ENCODE data around the gene SIVA1. TPM values are rescaled to one million over a fixed set of nuclear protein-coding genes. Genes with fewer than 3 reads are reported as not detected.
A peak's percentile ranks its signal among the peaks of the same experiment; 100 is the strongest.

The SIVA1 gene
- polyA plus RNA-seq, 3 donors: 102 to 193 (median 156) TPM

DNA sequence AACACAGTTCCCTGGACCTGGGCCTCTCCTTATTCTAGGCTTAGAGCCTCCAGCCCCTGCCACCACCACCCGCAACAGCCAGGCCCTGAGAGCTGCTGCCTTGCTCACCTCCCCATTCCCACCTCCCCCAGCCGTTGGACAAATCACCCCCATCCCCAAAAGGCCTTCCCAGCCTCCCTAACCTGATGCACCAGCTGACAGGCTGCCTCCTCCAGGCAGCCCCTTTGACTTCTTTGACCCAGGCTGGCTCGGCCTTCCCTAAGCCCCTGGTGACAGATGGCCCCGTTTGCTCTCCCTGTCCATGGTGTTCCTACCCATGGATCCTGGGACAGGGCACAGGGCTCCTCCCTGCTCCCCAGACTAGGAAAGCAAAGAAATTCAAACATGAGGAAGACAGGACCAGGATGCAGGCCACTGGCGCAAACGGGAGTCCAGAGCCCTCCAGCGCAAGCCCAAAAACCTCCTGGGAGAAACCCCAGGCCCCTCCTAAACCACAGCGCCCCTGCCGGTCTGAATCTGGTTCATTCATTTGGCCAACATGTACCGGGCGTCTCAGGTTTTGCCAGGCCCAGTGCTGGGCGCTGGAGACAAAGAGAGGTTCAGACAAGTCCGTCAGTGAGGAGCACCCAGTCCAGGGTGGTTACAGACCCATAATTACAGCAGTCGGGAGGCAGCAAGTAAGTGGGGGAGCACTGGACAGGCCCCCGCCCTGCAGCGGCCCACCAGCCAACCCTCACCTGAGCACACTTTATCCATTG lies 40.2 kb downstream of the SIVA1 start:
- Histone ChIP-seq H3K27ac (ENCODE audit: low read depth in 1 of 2, low read length in 2 of 2) (peak overlapping the region in 1 of 2 donors; percentile 63), H4K20me1 (ENCODE audit: insufficient read depth, low read length) (peaks cover 59% of the 10 kb centered on the region), H3K4me1 (ENCODE audit: control insufficient read depth in 1 of 2, insufficient read depth in 2 of 2, low read length in 2 of 2) (peaks cover 33 to 44% of the 10 kb centered on the region in 2 donors), H3K79me2 (ENCODE audit: insufficient read depth, low read length) (peaks cover 67% of the 10 kb centered on the region), H3K9me3 (replicated peaks in 1 of 2; ENCODE audit: control insufficient read depth in 1 of 2, insufficient read depth in 1 of 2, low read length in 2 of 2) (no peaks in the 10 kb centered on the region), H3K27me3 (ENCODE audit: control insufficient read depth in 2 of 2, insufficient read depth in 2 of 2, low read length in 2 of 2) (peaks cover 0 to 12% of the 10 kb centered on the region in 2 donors), H2AFZ (ENCODE audit: insufficient read depth, low read depth, low read length, poor library complexity, severe bottlenecking) (no peak overlapping the region), H3K4me2 (replicated peaks; ENCODE audit: extremely low read depth, low read length, poor library complexity, severe bottlenecking) (peak overlapping the region; percentile 96), H3K4me3 (replicated peaks in 1 of 3; ENCODE audit: low read depth in 2 of 3, low read length in 3 of 3) (peak overlapping the region in 1 of 3 experiments; percentile 90), H3K36me3 (replicated peaks in 1 of 2; ENCODE audit: control insufficient read depth in 1 of 2, insufficient read depth in 2 of 2, low read length in 2 of 2) (peaks cover 24 to 33% of the 10 kb centered on the region in 2 donors), H3K9ac (ENCODE audit: insufficient read depth, low read length, poor library complexity, severe bottlenecking) (no peak overlapping the region)
- H3K27me3 Mint-ChIP-seq (ENCODE audit: low read depth in 3 of 3): peaks cover 2 to 21% (median 7%) of the 10 kb centered on the region in 3 donors
- peaks cover 0 to 2% (median 0%) of the 10 kb centered on the region in 7 donors for H3K9me3 Mint-ChIP-seq
- peak overlapping the region in 1 of 2 donors; percentile 97 for H3K4me3 Mint-ChIP-seq
- TF ChIP-seq, protein P1, sequence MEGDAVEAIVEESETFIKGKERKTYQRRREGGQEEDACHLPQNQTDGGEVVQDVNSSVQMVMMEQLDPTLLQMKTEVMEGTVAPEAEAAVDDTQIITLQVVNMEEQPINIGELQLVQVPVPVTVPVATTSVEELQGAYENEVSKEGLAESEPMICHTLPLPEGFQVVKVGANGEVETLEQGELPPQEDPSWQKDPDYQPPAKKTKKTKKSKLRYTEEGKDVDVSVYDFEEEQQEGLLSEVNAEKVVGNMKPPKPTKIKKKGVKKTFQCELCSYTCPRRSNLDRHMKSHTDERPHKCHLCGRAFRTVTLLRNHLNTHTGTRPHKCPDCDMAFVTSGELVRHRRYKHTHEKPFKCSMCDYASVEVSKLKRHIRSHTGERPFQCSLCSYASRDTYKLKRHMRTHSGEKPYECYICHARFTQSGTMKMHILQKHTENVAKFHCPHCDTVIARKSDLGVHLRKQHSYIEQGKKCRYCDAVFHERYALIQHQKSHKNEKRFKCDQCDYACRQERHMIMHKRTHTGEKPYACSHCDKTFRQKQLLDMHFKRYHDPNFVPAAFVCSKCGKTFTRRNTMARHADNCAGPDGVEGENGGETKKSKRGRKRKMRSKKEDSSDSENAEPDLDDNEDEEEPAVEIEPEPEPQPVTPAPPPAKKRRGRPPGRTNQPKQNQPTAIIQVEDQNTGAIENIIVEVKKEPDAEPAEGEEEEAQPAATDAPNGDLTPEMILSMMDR (IDR thresholded peaks at IDR 0.05): no peak
- intact Hi-C loops (cut with micrococcal nuclease): loop anchor here in 1 of 2 donors (10.0 kb wide), 1 partner anchor 192 kb away; the partner anchor contains the start of gene CLBA1
- H3K4me1 Mint-ChIP-seq: peaks cover 47% of the 10 kb centered on the region
- peaks cover 18 to 45% of the 10 kb centered on the region in 2 donors for H3K36me3 Mint-ChIP-seq
- H3K27ac Mint-ChIP-seq: peak overlapping the region in 3 of 7 donors; percentile 11 to 87 (median 82)
- no peak for DNase-seq
- 95% methylated on average over 15 of the region's 16 CpGs for WGBS (ENCODE audit: insufficient coverage)

DNA sequence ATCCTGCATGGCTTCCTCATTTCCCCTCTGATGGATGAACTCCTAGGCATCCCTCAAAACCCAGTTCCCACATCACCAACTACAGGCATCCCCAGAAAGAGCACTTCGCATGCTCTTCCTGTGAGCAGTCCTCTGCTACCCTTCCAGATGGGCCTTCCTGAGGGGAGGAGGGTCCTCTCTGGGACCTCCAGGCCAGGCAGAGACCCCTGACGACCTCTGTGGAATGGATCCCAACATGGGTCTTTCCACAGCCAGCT lies 40.7 kb downstream of the SIVA1 start:
- Mint-ChIP-seq H3K9me3 (peaks cover 0 to 2% (median 0%) of the 10 kb centered on the region in 7 donors), H3K4me1 (peaks cover 42% of the 10 kb centered on the region), H3K4me3 (peak overlapping the region; percentile 94 to 97), H3K36me3 (peaks cover 18 to 42% of the 10 kb centered on the region in 2 donors), H3K27ac (peak overlapping the region in 2 of 7 donors; percentile 11 to 87), H3K27me3 (ENCODE audit: low read depth in 3 of 3) (peaks cover 7 to 26% (median 10%) of the 10 kb centered on the region in 3 donors)
- DNase-seq: no peak
- H3K4me3 ChIP-seq (replicated peaks in 1 of 3; ENCODE audit: low read depth in 2 of 3, low read length in 3 of 3): peak overlapping the region in 1 of 3 experiments; percentile 90
- intact Hi-C loops (cut with micrococcal nuclease): loop anchor here in 1 of 2 donors (10.0 kb wide), 1 partner anchor 191 kb away; the partner anchor contains the start of gene CLBA1
- H3K79me2 ChIP-seq (ENCODE audit: insufficient read depth, low read length): peaks cover 62% of the 10 kb centered on the region
- peaks cover 24 to 33% of the 10 kb centered on the region in 2 donors for H3K36me3 ChIP-seq (replicated peaks in 1 of 2; ENCODE audit: control insufficient read depth in 1 of 2, insufficient read depth in 2 of 2, low read length in 2 of 2)
- H3K27me3 ChIP-seq (ENCODE audit: control insufficient read depth in 2 of 2, insufficient read depth in 2 of 2, low read length in 2 of 2): peaks cover 0 to 17% of the 10 kb centered on the region in 2 donors
- H3K9me3 ChIP-seq (replicated peaks in 1 of 2; ENCODE audit: control insufficient read depth in 1 of 2, insufficient read depth in 1 of 2, low read length in 2 of 2): no peaks in the 10 kb centered on the region
- peak overlapping the region; percentile 96 for H3K4me2 ChIP-seq (replicated peaks; ENCODE audit: extremely low read depth, low read length, poor library complexity, severe bottlenecking)
- peak overlapping the region in 1 of 2 donors; percentile 63 for H3K27ac ChIP-seq (ENCODE audit: low read depth in 1 of 2, low read length in 2 of 2)
- H4K20me1 ChIP-seq (ENCODE audit: insufficient read depth, low read length): peaks cover 59% of the 10 kb centered on the region
- TF ChIP-seq, protein P1 (IDR thresholded peaks at IDR 0.05): no peak
- no CpG with 5 or more reads among the region's 2 CpGs for WGBS (ENCODE audit: insufficient coverage)
- peaks cover 28 to 39% of the 10 kb centered on the region in 2 donors for H3K4me1 ChIP-seq (ENCODE audit: control insufficient read depth in 1 of 2, insufficient read depth in 2 of 2, low read length in 2 of 2)
- H3K9ac ChIP-seq (ENCODE audit: insufficient read depth, low read length, poor library complexity, severe bottlenecking): peak overlapping the region; percentile 82
- H2AFZ ChIP-seq (ENCODE audit: insufficient read depth, low read depth, low read length, poor library complexity, severe bottlenecking): no peak overlapping the region

All from CD14-positive monocyte (primary cell).